ENCODE data around the gene RANBP2. TPM values are rescaled to one million over a fixed set of nuclear protein-coding genes. Genes with fewer than 3 reads are reported as not detected.
"Not testable (repeated sequence)": the region's sequence is repeated elsewhere in the genome, so short reads cannot be mapped to it uniquely, and the experiment has no call there.

The RANBP2 gene
- polyA plus RNA-seq, 3 donors: 63.8 to 74.5 (median 68.0) TPM

GRCh38 chr2:108767859-108768258, 48.6 kb downstream of the RANBP2 start:
- not testable (repeated sequence) for DNase-seq (ENCODE audit: low read depth in 3 of 3, low spot score in 2 of 3)

- no peak for DNase-seq (ENCODE audit: low read depth in 3 of 3, low spot score in 2 of 3)
Measured at GRCh38 chr2:108776475-108776874, 57.2 kb downstream of the RANBP2 start.

DNA sequence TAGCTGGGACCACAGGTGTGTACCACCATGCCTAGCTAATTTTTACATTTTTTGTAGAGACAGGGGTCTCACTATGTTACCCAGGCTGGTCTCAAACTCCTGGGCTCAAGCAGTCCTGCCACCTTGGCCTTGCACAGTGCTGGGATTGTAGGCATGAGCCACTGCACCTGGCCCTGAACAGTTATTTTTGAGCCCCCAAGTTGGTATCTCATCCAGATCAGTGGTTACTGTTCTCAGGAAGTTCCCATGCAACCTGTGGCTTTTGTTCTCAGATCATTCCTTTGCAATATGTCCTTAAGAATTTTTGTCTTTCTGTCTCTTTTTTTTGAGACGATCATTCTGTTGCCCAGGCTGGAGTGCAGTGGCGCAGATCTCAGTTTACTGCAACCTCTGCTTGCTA, 59.6 kb downstream of the RANBP2 start:
- DNase-seq (ENCODE audit: low read depth in 3 of 3, low spot score in 2 of 3): no peak

DNA sequence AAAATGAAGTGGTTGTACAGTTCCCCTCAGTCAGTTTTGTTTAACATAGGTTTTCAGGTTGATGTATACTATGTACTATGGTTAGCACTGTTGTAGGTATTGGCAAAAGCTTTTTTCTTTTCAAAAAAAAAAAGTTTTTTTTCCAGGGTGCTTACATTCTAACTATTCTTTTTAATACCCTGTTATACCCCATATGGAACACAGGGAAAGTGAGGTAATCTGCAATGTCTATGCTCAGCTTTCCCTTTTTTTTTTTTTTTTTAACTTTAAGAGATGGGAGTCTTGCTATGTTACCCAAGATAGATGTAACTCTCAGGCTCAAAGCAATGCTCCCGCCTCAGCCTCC, 66.7 kb downstream of the RANBP2 start:
- DNase-seq (ENCODE audit: low read depth in 3 of 3, low spot score in 2 of 3): no peak

GRCh38 chr2:108786354-108787215, 67.3 kb downstream of the RANBP2 start, which contains the start of gene CCDC138:
CCDC138 (plus strand) TSS chr2:108786771; CDS start chr2:108786823, 52 bp downstream.
- DNase-seq (ENCODE audit: low read depth in 3 of 3, low spot score in 2 of 3): peak; percentile 57 to 78 (median 69)

- peak; percentile 7 to 30 (median 14) for DNase-seq (ENCODE audit: low read depth in 3 of 3, low spot score in 2 of 3)
Measured at GRCh38 chr2:108787216-108787541, 67.9 kb downstream of the RANBP2 start.

GRCh38 chr2:108803045-108803736, 83.9 kb downstream of the RANBP2 start:
- no peak for DNase-seq (ENCODE audit: low read depth in 3 of 3, low spot score in 2 of 3)

DNA sequence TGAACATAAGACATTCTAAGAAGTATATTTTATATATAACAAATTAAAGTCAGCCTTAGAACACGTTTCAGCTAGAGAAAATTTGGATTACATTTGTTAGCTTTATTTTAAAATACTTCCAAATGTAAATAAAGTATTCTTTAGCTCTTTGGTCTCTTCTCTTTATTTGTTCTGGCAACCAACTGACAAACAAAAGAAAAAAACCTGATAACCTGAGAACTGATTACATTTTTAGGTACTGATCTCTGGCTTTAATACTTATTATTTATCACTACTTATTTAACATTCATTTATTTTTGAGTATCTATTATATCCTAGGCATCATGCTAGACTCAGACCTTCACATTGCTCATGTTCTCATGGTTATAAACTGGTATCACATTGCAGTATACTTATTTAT, 85.8 kb downstream of the RANBP2 start:
- no peak for DNase-seq (ENCODE audit: low read depth in 3 of 3, low spot score in 2 of 3)

DNA sequence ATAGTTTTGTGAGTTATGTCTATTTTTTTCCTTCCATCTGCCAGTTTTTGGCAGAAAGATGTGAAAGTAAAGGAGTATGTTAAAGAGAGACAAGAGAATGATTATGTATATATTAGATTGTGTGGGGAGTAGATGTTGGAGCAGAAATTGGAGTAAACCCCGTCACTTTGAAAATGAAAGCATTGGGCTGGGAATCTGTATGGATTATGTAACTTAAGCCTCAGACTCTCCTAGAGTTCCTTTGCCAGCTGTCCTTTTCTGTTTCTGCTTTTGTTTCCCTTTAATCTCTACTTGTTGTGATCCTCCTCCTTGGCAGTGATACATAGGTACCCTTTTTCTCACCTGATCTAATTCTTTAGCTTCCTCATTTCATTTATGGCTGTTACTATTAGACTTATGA, 86.5 kb downstream of the RANBP2 start:
- DNase-seq (ENCODE audit: low read depth in 3 of 3, low spot score in 2 of 3): no peak

- DNase-seq (ENCODE audit: low read depth in 3 of 3, low spot score in 2 of 3): no peak
Measured at GRCh38 chr2:108806371-108807113, 87.3 kb downstream of the RANBP2 start.

- DNase-seq (ENCODE audit: low read depth in 3 of 3, low spot score in 2 of 3): no peak
Measured at GRCh38 chr2:108809936-108810335, 90.7 kb downstream of the RANBP2 start.

- no peak for DNase-seq (ENCODE audit: low read depth in 3 of 3, low spot score in 2 of 3)
Measured at GRCh38 chr2:108810993-108811957, 92.0 kb downstream of the RANBP2 start.

DNA sequence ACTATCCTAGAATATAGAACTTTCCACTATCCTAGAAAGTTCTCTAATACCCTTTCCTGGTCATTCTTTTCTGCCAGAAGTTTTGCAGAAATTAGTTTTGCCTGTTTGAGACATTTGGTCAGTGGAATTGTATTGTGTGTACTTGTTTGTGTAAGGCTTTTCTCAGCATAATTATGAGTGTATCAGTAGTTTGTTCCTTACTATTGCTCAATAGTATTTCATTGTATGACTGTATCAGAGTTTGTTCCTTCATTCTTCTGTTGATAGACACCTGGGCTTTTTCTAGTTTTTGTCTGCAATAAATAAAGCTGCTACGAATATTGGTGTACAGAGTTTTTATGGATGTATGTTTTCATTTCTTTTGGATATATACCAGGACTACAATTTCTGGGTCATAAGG, 94.5 kb downstream of the RANBP2 start:
- no peak for DNase-seq (ENCODE audit: low read depth in 3 of 3, low spot score in 2 of 3)

DNA sequence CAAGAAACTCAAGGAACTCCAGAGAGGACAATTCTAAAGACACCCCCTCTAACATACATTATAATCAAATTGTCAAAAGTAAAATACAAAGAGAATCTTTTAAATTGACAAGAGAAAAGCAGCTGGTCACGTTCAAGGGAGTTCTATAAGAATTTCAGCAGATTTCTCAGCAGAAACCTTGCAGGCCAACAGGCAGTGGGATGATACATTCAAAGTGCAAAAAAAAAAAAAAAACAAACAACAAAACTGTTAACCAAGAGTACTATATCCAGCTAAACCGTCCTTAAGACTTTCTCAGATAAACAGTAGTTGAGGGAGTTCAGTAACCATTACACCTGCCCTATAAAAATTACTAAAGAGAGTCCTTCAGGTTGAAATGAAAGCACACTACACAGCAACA, 101.2 kb downstream of the RANBP2 start:
- DNase-seq (ENCODE audit: low read depth in 3 of 3, low spot score in 2 of 3): no peak

- no peak for DNase-seq (ENCODE audit: low read depth in 3 of 3, low spot score in 2 of 3)
Measured at GRCh38 chr2:108823286-108823685, 104.0 kb downstream of the RANBP2 start.

GRCh38 chr2:108824316-108825070, 105.2 kb downstream of the RANBP2 start:
- DNase-seq (ENCODE audit: low read depth in 3 of 3, low spot score in 2 of 3): no peak

GRCh38 chr2:108825254-108825653, 106.0 kb downstream of the RANBP2 start:
- DNase-seq (ENCODE audit: low read depth in 3 of 3, low spot score in 2 of 3): no peak

GRCh38 chr2:108825736-108826135, 106.5 kb downstream of the RANBP2 start:
- no peak for DNase-seq (ENCODE audit: low read depth in 3 of 3, low spot score in 2 of 3)

DNA sequence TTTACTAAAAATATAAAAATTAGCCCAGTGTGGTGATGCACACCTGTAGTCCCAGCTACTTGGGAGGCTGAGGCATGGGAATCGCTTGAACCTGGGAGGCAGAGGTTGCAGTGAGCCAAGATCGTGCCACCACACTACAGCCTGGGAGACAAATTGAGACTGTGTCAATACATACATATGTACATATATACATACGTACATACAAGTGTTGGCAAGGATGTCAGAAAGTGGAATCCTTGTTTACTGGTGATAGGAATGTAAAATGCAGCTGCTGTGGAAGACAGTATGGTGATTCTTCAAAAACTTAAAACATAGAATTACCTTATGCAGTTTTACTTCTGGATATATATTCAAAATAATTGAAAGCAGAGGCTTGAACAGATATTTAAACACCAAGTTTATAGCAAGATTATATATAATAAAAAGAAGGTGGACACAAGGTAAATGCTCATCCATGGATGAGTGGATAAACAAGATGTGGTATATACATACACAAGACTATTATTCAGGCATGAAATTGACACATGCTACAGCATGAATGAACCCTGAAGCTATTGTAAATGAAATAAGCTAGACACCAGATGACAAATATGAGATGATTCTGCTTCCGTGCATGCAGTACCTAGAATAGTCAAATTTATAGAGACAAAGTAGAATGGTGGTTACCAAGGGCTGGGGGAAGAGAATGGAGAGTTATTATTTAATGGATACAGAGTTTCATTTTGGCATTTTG, 110.5 kb downstream of the RANBP2 start:
- DNase-seq (ENCODE audit: low read depth in 3 of 3, low spot score in 2 of 3): no peak

All from right renal cortex interstitium (tissue), 3 donors.